ENCODE data around the gene KCNG2.

The KCNG2 gene

GRCh38 chr18:79823120-79823519 lies 25.4 kb downstream of the KCNG2 start:
- DNase-seq, result no peak

DNA sequence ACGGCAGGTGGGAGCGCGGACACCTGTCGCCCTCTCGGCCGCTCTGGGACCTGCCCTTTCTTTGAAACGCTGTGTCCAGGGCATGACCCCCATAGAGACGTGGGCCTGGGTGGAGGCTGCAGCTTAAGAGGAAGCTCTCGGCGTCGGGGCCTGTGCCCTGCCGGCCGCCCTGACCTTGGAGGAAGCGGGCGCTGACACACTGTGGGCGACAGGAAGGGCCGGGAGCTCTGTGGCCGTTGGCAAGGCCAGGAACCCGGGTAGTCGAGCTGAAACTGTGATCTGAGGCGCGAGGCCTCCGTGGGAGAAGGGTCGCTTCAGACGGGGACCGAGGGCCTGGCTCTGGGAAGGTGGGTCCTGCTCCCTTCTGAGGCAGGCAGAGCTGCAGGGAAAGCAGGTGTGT lies 28.2 kb downstream of the KCNG2 start:
- DNase-seq, result no peak

- no peak for DNase-seq
Observed at GRCh38 chr18:79826966-79827365, 29.2 kb downstream of the KCNG2 start.

GRCh38 chr18:79828258-79828657 lies 30.5 kb downstream of the KCNG2 start:
- DNase-seq, result no peak

GRCh38 chr18:79829136-79829854 lies 31.6 kb downstream of the KCNG2 start:
- DNase-seq, result no peak

DNA sequence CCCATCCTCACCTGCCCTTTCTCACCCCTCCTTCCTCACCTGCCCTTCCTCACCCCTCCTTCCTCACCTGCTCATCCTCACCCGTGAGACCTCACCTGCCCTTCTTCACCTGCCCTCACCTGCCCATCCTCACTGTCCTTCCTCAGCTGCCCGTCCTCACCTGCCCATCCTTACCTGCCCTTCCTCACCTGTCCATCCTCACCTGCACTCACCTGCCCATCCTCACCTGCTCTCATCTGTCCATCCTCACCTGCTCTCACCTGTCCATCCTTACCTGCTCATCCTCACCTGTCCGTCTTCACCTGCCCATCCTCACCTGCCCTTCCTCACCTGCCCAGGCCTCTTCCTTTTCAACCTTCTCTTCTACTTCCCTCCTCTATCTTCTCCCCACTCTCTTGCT lies 34.4 kb downstream of the KCNG2 start:
- DNase-seq, result peak; percentile 38

- DNase-seq, result no peak
Observed at GRCh38 chr18:79834834-79835233, 37.1 kb downstream of the KCNG2 start.

- no peak for DNase-seq
Observed at GRCh38 chr18:79841936-79842335, 44.2 kb downstream of the KCNG2 start.

- DNase-seq, result no peak
Observed at GRCh38 chr18:79844999-79845563, 47.3 kb downstream of the KCNG2 start.

GRCh38 chr18:79846936-79847557 lies 49.3 kb downstream of the KCNG2 start:
- DNase-seq, result no peak

- DNase-seq, result peak; percentile 40
Observed at GRCh38 chr18:79847606-79848293, 50.0 kb downstream of the KCNG2 start.

GRCh38 chr18:79848294-79848578 lies 50.5 kb downstream of the KCNG2 start:
- DNase-seq, result no peak

DNA sequence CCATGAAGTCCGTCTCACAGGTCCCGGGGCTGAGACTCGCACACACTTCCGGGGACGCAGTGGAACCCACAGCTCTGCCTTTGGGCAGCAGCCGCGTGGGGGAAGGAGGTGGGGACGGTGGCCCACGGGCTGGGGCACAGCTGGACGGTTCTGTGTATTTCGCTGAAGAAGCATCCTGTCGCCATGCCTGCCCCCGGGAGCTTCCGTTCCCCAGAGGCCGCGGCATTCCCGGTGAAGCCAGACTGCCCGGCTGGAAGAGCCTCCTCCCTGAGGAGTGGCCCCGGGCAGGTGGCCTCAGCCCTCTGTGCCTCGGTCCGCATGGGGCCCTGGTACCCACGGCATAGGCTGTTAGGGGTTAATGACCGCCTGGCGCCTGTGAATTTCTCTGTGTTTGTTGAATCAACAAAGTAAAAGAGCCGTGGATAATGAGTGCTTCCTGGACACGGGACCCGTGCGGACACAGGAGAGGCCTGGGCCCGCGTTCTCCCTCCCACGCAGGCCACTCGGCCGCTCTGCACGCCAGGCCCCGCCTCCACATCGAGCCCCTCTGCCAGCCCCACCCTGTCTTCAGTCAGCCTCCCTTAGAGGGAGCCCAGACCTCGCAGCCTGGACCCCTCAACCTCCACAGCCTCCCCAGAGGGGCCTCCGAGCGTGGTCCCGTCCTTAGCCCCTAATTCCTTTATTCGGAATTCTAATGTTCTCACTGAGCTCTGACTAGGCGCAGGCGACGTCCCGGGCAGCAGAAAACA lies 51.0 kb downstream of the KCNG2 start:
- DNase-seq, result peak; percentile 90

DNA sequence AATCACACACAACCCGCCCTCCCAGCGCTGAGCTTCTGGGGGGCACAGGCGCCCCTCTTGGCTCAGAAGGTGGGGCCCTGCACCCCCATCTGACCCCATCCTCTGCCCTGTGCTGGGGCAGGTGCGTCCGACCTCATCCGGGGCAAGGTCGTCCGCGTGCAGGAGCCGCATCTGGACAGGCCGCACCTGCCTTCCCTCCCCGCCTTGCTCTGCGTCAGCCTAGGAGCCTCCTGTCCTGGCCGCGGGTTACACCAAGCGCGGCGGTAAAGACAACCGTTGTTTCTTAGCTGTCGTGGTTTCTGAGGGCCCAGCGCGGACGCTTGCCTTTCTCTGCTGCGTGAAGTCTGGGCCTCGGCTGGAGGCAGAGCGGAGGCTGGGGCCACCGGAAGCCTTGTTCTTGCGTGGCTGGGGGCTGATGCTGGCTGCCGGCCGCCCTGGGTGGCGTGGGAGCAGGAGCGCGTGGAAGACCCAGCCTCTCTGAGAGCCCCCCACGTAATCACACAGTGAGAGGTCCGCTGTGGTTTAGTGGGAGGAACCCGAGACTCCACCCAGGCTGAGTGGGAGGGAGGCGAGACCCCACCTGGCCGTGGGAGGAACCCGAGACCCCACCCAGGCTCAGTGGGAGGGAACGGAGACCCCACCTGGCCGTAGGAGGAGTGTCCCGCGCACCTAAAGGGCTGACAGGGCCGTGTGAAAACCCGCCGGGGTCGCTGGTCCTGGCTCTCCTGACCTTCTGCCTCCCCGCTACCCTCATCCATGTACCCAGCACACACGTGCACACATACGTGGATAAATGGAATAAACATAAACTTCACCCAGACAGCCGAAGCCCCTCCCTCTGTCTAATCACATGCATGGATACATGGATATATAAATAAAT lies 51.8 kb downstream of the KCNG2 start:
- peak; percentile 92 for DNase-seq

DNA sequence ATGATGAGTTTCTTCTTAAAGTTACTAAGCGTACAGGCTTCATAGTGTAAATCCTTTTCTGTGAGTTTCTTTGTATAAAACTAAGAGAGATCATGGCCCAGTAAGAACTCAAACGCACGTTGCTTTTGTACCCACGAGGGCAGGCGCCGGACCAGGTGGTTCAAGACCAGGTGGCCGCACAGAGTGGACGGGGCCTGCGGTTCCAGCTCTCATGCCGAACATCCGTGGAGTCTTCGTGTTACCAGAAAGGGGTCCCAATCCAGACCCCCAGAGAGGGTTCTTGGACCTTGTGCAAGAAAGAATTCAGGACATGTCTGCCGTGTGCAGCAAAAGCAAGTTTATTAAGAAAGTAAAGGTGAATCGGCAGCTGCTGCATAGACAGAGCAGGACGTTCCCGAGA lies 53.0 kb downstream of the KCNG2 start:
- no peak for DNase-seq

DNA sequence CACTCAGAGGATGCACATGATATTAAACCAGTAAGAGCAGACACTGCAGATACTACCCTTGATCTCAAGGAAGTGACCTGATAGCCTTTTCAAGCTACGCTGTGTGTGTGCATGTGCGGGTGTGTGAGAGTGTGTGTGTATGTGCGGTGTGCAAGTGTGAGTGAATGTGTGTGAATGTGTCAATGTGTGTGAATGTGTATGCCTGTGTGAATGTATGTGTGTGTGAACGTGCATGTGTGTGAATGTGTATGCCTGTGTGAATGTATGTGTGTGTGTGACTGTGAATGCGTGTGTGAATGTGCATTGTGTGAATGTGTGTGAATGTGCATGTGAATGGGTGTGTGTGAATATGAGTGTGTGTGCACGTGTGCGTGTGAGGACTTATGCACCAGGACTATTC lies 53.8 kb downstream of the KCNG2 start:
- no peak for DNase-seq

GRCh38 chr18:79851950-79852349 lies 54.2 kb downstream of the KCNG2 start:
- no peak for DNase-seq

- no peak for DNase-seq
Observed at GRCh38 chr18:79852561-79853302, 55.0 kb downstream of the KCNG2 start.

- DNase-seq, result no peak
Observed at GRCh38 chr18:79853303-79853992, 55.7 kb downstream of the KCNG2 start.

GRCh38 chr18:79853993-79854364 lies 56.2 kb downstream of the KCNG2 start:
- DNase-seq, result no peak
